H1 (cell line): ENCODE data around the gene CD300H. TPM values are rescaled to one million over a fixed set of nuclear protein-coding genes. Genes with fewer than 3 reads are reported as not detected.

Source experiments
- CTCF ChIA-PET: fragments of 300-600 bp; sonication (Branson Sonifier 250); formaldehyde crosslinking; loops from one replicate; lab custom pipeline; 2021; ENCODE audit not compliant: partially characterized antibody; lab: Charles Lee
- POLR2A ChIA-PET: fragments of 300-600 bp; sonication (Branson Sonifier 250); formaldehyde crosslinking; loops from one replicate; lab custom pipeline; 2021; ENCODE audit warnings: inconsistent platforms; ENCODE audit not compliant: partially characterized antibody; lab: Charles Lee
- DNase-seq, 2 experiments: peaks; one replicate each; pipeline versions ENCODE4 v3.0.0 to v3.0.0-alpha.2; 2010 to 2022; ENCODE audit warnings: low spot score in 2 of 2, low read depth in 1 of 2, mixed read lengths in 1 of 2
- FAIRE-seq: peaks from 2 replicates; lab custom pipeline; 2011; peaks lifted over from hg19 to GRCh38; lab: Jason Lieb, UNC
- H2AFZ ChIP-seq: 2 replicates; pipeline ENCODE4 v1.8.1; 2012; ENCODE audit warnings: low read length, inconsistent platforms
- H2AK5ac ChIP-seq: 2 replicates; pipeline ENCODE4 v1.6.1; 2013; ENCODE audit warnings: low read depth, low read length
- H2BK120ac ChIP-seq: replicated peaks from 2 replicates; pipeline ENCODE3; 2013; ENCODE audit warnings: low read depth, low read length, inconsistent platforms
- H2BK12ac ChIP-seq: 2 replicates; pipeline ENCODE4 v1.6.1; 2013; ENCODE audit warnings: low read depth, low read length
- H2BK15ac ChIP-seq: 2 replicates; pipeline ENCODE4 v1.6.1; 2013; ENCODE audit warnings: low read length
- H2BK20ac ChIP-seq: 2 replicates; pipeline ENCODE4 v1.6.1; 2013; ENCODE audit warnings: low read length
- H2BK5ac ChIP-seq: 2 replicates; pipeline ENCODE4 v1.6.1; 2013; ENCODE audit warnings: low read depth, low read length
- H3K14ac ChIP-seq: 2 replicates; pipeline ENCODE4 v1.6.1; 2013; ENCODE audit warnings: inconsistent platforms; ENCODE audit not compliant: insufficient read length
- H3K18ac ChIP-seq: 2 replicates; pipeline ENCODE4 v1.6.1; 2013; ENCODE audit warnings: low read length; ENCODE audit errors: extremely low read depth
- H3K23ac ChIP-seq: 2 replicates; pipeline ENCODE4 v1.6.1; 2013; ENCODE audit warnings: inconsistent platforms; ENCODE audit not compliant: insufficient read length
- H3K23me2 ChIP-seq: 2 replicates; pipeline ENCODE4 v1.6.1; 2013; ENCODE audit warnings: low read depth, low read length
- H3K27ac ChIP-seq: 2 replicates; pipeline ENCODE4 v1.6.1; 2011; ENCODE audit warnings: low read depth, low read length, inconsistent platforms
- H3K27me3 ChIP-seq, 4 experiments: replicated peaks in 1 of 4; 1 replicate in 1 of 4; 2 replicates in 3 of 4; pipeline versions ENCODE4 v1.6.1 to v1.8.1; 2011 to 2013; ENCODE audit warnings: low read length in 3 of 4, mild to moderate bottlenecking in 3 of 4, inconsistent platforms in 2 of 4, mixed read lengths in 2 of 4, moderate library complexity in 1 of 4; ENCODE audit not compliant: control insufficient read depth in 3 of 4, insufficient read depth in 3 of 4; ENCODE audit errors: extremely low read depth in 1 of 4
- H3K36me3 ChIP-seq, 4 experiments: 2 replicates each; pipeline versions ENCODE4 v1.6.1 to v1.8.1; 2011 to 2013; ENCODE audit warnings: mild to moderate bottlenecking in 4 of 4, low read length in 3 of 4, moderate library complexity in 2 of 4, control low read depth in 1 of 4, inconsistent platforms in 1 of 4; ENCODE audit not compliant: insufficient read depth in 4 of 4, control insufficient read depth in 2 of 4
- H3K4ac ChIP-seq: replicated peaks from 2 replicates; pipeline ENCODE3; 2013; ENCODE audit warnings: low read length, low read depth, mixed read lengths, inconsistent platforms; ENCODE audit not compliant: insufficient read length
- H3K4me1 ChIP-seq, 4 experiments: replicated peaks in 1 of 4; 1 replicate in 1 of 4; 2 replicates in 3 of 4; pipeline versions ENCODE4 v1.6.1 to v1.8.1; 2011 to 2013; ENCODE audit warnings: low read length in 3 of 4, inconsistent platforms in 2 of 4, mixed read lengths in 1 of 4; ENCODE audit not compliant: insufficient read depth in 4 of 4, control insufficient read depth in 3 of 4
- H3K4me2 ChIP-seq, 2 experiments: 2 replicates each; pipeline versions ENCODE4 v1.6.1 to v1.8.1; 2011 to 2013; ENCODE audit warnings: low read depth in 2 of 2, low read length in 2 of 2, control low read depth in 1 of 2, inconsistent platforms in 1 of 2, mild to moderate bottlenecking in 1 of 2; ENCODE audit not compliant: insufficient read depth in 1 of 2
- H3K4me3 ChIP-seq, 4 experiments: fragments of 200-600, 300-600 bp in 1 of 4; sonication (generic), shearing (Covaris generic), sonication (Bioruptor Twin) in 1 of 4; 2 replicates each; pipeline versions ENCODE4 v1.5.1 to v1.8.1; 2011 to 2016; ENCODE audit warnings: low read length in 4 of 4, low read depth in 3 of 4, control low read depth in 2 of 4, inconsistent platforms in 2 of 4, mild to moderate bottlenecking in 2 of 4, mixed read lengths in 1 of 4, moderate library complexity in 1 of 4; ENCODE audit not compliant: insufficient read depth in 2 of 4; ENCODE audit errors: extremely low read depth in 1 of 4
- H3K56ac ChIP-seq: replicated peaks from 2 replicates; pipeline ENCODE3; 2013; ENCODE audit warnings: low read depth, mild to moderate bottlenecking, mixed read lengths, low read length, inconsistent platforms; ENCODE audit not compliant: insufficient read length
- H3K79me1 ChIP-seq: 2 replicates; pipeline ENCODE4 v1.6.1; 2013; ENCODE audit warnings: low read depth, low read length, control low read depth
- H3K79me2 ChIP-seq, 2 experiments: 2 replicates each; pipeline versions ENCODE4 v1.6.1 to v1.8.1; 2012 to 2013; ENCODE audit warnings: low read length in 2 of 2, mild to moderate bottlenecking in 2 of 2, inconsistent platforms in 1 of 2; ENCODE audit not compliant: insufficient read depth in 2 of 2, control insufficient read depth in 1 of 2
- H3K9ac ChIP-seq, 4 experiments: replicated peaks in 1 of 4; 1 replicate in 1 of 4; 2 replicates in 3 of 4; pipeline versions ENCODE4 v1.6.1 to v1.8.1; 2011 to 2013; ENCODE audit warnings: low read depth in 3 of 4, low read length in 3 of 4, control low read depth in 2 of 4, mild to moderate bottlenecking in 2 of 4, moderate library complexity in 2 of 4, inconsistent platforms in 1 of 4; ENCODE audit errors: extremely low read depth in 1 of 4
- H3K9me3 ChIP-seq, 2 experiments: 2 replicates each; pipeline versions ENCODE4 v1.6.1 to v1.8.1; 2012 to 2013; ENCODE audit warnings: mild to moderate bottlenecking in 2 of 2, moderate library complexity in 2 of 2, control low read depth in 1 of 2, inconsistent platforms in 1 of 2, low read depth in 1 of 2, low read length in 1 of 2, mixed read lengths in 1 of 2; ENCODE audit not compliant: insufficient read depth in 2 of 2
- H4K20me1 ChIP-seq, 2 experiments: replicated peaks in 1 of 2; 2 replicates each; pipeline versions ENCODE3 to v1.8.1; 2011 to 2013; ENCODE audit warnings: inconsistent platforms in 2 of 2, low read length in 2 of 2, mild to moderate bottlenecking in 1 of 2; ENCODE audit not compliant: insufficient read depth in 2 of 2, control insufficient read depth in 1 of 2
- H4K5ac ChIP-seq: 2 replicates; pipeline ENCODE4 v1.6.1; 2013; ENCODE audit warnings: low read length, low read depth, mixed read lengths, inconsistent platforms; ENCODE audit not compliant: insufficient read length
- H4K8ac ChIP-seq: 2 replicates; pipeline ENCODE4 v1.8.0; 2013; ENCODE audit warnings: mild to moderate bottlenecking, moderate library complexity, low read length, inconsistent platforms; ENCODE audit not compliant: insufficient read depth; ENCODE audit errors: extremely low read depth
- H4K91ac ChIP-seq: replicated peaks from 2 replicates; pipeline ENCODE3; 2013; ENCODE audit warnings: low read length, mixed read lengths, inconsistent platforms; ENCODE audit not compliant: insufficient read length
- RFX5 ChIP-seq: IDR thresholded peaks from 2 replicates; pipeline ENCODE4 v1.6.1; 2011; ENCODE audit warnings: low read depth, low read length, improper control_type of control experiment, borderline replicate concordance
- WGBS, 2 experiments: shearing (Covaris generic) in 1 of 2; methylation state at CpG; one replicate each; pipeline versions ENCODE4 v1.1.6 to v1.1.7; 2013 to 2015; ENCODE audit warnings: low lambda C conversion rate in 2 of 2, mixed read lengths in 2 of 2, inconsistent platforms in 1 of 2, low coverage in 1 of 2, missing lambda C conversion rate in 1 of 2; ENCODE audit not compliant: insufficient replicate concordance in 2 of 2, insufficient coverage in 1 of 2, insufficient read length in 1 of 2; ENCODE audit errors: extremely low coverage in 1 of 2, missing lambda C conversion rate in 1 of 2; 5-methylcytosine and 5-hydroxymethylcytosine counted together
- long read RNA-seq, 2 experiments: library from RNA in 1 of 2; library from capped mRNA in 1 of 2; stranded (forward); transcript quantifications; one replicate each; pipeline ENCODE4 v2.0.0, GENCODE V29; 2021; ENCODE audit warnings: inconsistent platforms in 1 of 2
- polyA minus RNA-seq, 3 experiments: library from RNA; depleted of rRNA, polyadenylated mRNA; stranded (reverse); fragments of >200 nt; gene quantifications; 1 replicate in 2 of 3; 2 replicates in 1 of 3; pipeline ENCODE4 v1.2.3, GENCODE V29; 2011
- polyA plus RNA-seq, 7 experiments: library from polyadenylated mRNA; depleted of rRNA in 3 of 7; stranded (reverse) in 5 of 7; unstranded in 2 of 7; fragments of >200 nt in 5 of 7; fragments of 200-250 nt in 2 of 7; gene quantifications; 1 replicate in 5 of 7; 2 replicates in 1 of 7; 4 replicates in 1 of 7; pipeline versions ENCODE4 v1.2.1 to v1.2.3, GENCODE V29; 2011 to 2013; ENCODE audit warnings: missing spikeins in 2 of 7, mixed read lengths in 2 of 7
- total RNA-seq: library from RNA; stranded (reverse); fragmentation: NEBNext Ultra II Directional; extraction: Animal tissue kit (Norgen Biotek cat#: 25700); gene quantifications from 2 replicates; pipeline ENCODE4 v1.2.1, GENCODE V29; 2021

Gene CD300H
- total RNA-seq (not detected in 2 replicates), polyA plus RNA-seq (2011; rRNA removed) (not detected in 2 replicates), polyA minus RNA-seq (2011; rRNA and poly(A)+ RNA removed) (not detected in 2 replicates)
- not detected for polyA plus RNA-seq (2011; cell fraction: cytosol; rRNA removed)
- polyA plus RNA-seq (2011; cell fraction: nucleus; rRNA removed): not detected
- not detected in 4 replicates for polyA plus RNA-seq (2012, experiment 1 of 2)
- not detected for polyA plus RNA-seq (2012, experiment 2 of 2)
- polyA plus RNA-seq (2013, experiment 1 of 2): not detected
- polyA plus RNA-seq (2013, experiment 2 of 2): not detected
- polyA minus RNA-seq (2011; cell fraction: cytosol; rRNA and poly(A)+ RNA removed): not detected
- polyA minus RNA-seq (2011; cell fraction: nucleus; rRNA and poly(A)+ RNA removed): not detected
- long read RNA-seq, experiment 1: 0 reads
- long read RNA-seq, experiment 2: 0 reads

DNA sequence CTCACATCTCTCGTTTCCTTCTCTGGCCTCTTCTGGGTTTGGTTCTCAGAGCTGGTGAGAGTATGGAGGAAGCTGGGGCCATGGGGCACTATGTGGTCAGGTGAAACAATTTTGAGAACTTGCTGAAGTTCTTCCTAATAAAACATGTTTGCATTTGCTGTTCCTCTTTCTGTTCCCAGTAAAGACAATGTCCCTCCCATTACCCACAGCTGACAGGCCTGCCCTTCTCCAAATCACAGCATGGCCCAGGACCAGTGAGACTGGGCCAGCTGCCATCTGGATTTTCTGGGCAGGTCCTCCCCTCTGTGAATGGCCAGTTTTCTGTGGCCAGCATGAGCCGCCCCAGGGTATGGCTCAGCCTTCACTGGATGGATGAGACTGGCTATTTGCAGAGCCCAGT lies at the start of gene CD300H:
TSS of gene CD300H (minus strand) at position 113 of the 400 bp plus-strand sequence.
- H3K23me2 ChIP-seq: peaks cover 16% of the 10 kb centered on the region
- 0 out of 2 replicates have a peak within 1 kb of the TSS, but pooled peaks have one; percentile 1 for H4K8ac ChIP-seq
- no peak within 1 kb of the TSS for H3K14ac ChIP-seq
- H3K23ac ChIP-seq: no peak within 1 kb of the TSS
- H2BK15ac ChIP-seq: peak within 1 kb of the TSS; percentile 23; the same call in 1 of the 2 replicates
- peaks cover 0 to 2% (median under 1%) of the 10 kb centered on the region in 4 experiments; a peak in 1 of 7 replicates for H3K27me3 ChIP-seq
- H2BK20ac ChIP-seq: 0 out of 2 replicates have a peak within 1 kb of the TSS, but pooled peaks have one; percentile 43
- 78% methylated on average over 2 of the region's 2 CpGs; no CpG with 5 or more reads in 1 of the 2 experiments for WGBS, 2 experiments
- H2AFZ ChIP-seq: no peak within 1 kb of the TSS
- peaks cover 7% of the 10 kb centered on the region for H3K79me1 ChIP-seq
- H4K91ac ChIP-seq: peak within 1 kb of the TSS; percentile 87
- peak within 1 kb of the TSS; percentile 91; the same call in 1 of the 2 replicates for H2BK12ac ChIP-seq
- CTCF ChIA-PET: interaction anchor here (0.7 to 4.2 kb wide), 17 partner anchors 10 to 859 kb away, joined by 3 to 33 read pairs (median 7); partner anchors contain the start of gene CD300LD
- no peak within 1 kb of the TSS for H3K4me3 ChIP-seq
- H2AK5ac ChIP-seq: peak within 1 kb of the TSS; percentile 79
- no peak within 1 kb of the TSS; the same call in 1 of the 2 replicates for H2BK5ac ChIP-seq
- H3K4me2 ChIP-seq: no peak within 1 kb of the TSS
- DNase-seq: no peak
- POLR2A ChIA-PET: no interaction called here
- H3K56ac ChIP-seq: peak within 1 kb of the TSS; percentile 95
- FAIRE-seq: no peak
- TF ChIP-seq RFX5: no peak
- TF ChIP-seq, all 59 proteins: peak for 0
- Histone ChIP-seq H3K36me3 (no peaks in the 10 kb centered on the region), H3K9me3 (no peaks in the 10 kb centered on the region), H4K20me1 (peaks cover 0 to 13% of the 10 kb centered on the region in 2 experiments), H3K18ac (no peak within 1 kb of the TSS), H2BK120ac (no peak within 1 kb of the TSS), H3K79me2 (no peaks in the 10 kb centered on the region; a peak in 1 of 4 replicates), H3K4me1 (peaks cover 0 to 3% (median 2%) of the 10 kb centered on the region in 4 experiments; a peak in 3 of 7 replicates), H3K9ac (no peak within 1 kb of the TSS), H4K5ac (no peak within 1 kb of the TSS), H3K27ac (no peak within 1 kb of the TSS), H3K4ac (no peak within 1 kb of the TSS)
